HG02938 (cell line): ENCODE results near the gene GPR42.

ENCODE experiments used
- ATAC-seq: cut with Tn5 transposase; IDR thresholded peaks from one replicate; pipeline ENCODE4 v1.9.1; 2021; ENCODE audit warnings: mild to moderate bottlenecking, moderate library complexity; ENCODE audit not compliant: unreplicated experiment

GPR42 gene

GRCh38 chr19:35417713-35418534 is 47.1 kb downstream of the GPR42 start:
- no peak for ATAC-seq

GRCh38 chr19:35419046-35419445 is 48.2 kb downstream of the GPR42 start:
- ATAC-seq = no peak

- no peak for ATAC-seq
Measured at GRCh38 chr19:35419805-35420204, 48.9 kb downstream of the GPR42 start.

GRCh38 chr19:35421362-35421761 is 50.5 kb downstream of the GPR42 start:
- no peak for ATAC-seq
